ENCODE measurements around the gene TRMU.

The TRMU gene

DNA sequence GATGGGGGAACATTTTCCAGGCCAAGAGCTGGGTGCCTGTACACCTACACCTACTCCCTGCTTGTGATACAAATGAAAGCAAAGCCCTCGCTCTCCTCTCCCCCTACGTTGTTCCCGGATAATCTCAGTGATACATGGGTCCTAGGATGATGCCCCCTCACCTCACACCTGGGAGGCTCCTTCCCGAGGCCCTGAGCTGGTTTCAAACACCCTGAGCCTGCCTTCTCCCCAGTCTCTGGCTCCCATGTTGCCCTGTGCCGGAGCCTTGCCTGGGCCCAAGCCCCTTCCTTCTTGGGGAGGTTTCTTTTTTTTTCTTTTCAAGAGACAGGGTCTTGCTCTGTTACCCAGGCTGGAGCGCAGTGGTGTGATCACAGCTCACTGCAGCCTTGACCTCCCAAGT, 23.3 kb downstream of the TRMU start:
- DNase-seq = no peak

DNA sequence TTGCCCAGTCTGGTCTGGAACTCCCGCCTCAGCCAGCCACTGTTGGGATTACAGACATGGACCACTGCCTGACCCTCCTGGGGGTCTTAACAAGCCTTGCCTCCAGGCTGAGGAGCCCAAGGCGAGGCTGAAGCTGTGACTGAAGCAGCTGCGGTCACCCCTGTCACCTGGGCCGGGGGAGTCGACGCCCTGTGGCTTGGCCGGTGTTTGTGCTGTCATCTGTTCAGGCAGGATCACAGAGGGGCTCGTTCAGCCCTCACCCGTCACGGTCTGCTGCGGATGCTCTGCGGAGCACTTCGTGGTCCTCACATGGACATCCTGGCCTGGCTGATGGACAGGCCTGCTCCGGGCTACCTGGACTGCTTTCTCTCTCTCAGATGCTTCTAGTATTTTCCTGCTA, 23.8 kb downstream of the TRMU start:
- no peak for DNase-seq

DNA sequence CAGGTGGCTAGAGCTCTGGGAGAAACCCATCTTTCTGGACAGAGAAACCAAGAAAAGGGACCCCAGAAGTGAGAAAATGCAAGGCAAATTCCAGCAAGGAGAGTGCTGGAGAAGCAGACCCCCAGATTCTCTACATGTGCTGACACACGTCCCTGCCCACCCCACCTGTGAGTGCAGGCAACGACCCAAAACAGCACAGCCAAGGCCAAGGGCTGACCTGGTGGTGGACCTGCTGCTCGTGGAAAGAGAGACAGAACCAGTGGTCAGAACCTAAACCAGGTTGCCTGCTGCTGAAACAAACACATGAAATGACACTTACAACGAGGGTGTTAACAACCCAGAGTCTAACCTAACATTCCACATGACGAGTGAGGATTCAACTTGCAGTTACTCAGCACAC, 24.6 kb downstream of the TRMU start:
- DNase-seq = no peak

DNA sequence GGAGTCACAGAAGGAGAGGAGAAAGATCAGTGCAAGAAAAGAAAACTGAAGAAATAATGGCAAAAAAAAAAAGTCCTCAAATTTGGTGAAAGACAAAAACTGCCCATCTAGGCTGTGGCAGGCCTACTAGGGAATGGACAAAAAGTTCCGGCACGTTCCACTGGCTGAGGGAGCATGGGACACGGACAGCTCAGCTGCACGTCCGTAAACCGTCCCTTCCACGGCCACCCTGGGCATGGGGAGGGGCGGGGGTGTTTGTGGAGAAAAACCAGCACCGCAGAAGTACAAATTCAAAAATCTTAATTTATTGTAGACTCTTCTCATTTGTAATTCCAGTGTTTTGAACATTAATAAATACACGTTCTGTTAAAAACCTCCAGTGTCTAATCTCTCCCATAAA, 25.4 kb downstream of the TRMU start:
- DNase-seq = no peak

DNA sequence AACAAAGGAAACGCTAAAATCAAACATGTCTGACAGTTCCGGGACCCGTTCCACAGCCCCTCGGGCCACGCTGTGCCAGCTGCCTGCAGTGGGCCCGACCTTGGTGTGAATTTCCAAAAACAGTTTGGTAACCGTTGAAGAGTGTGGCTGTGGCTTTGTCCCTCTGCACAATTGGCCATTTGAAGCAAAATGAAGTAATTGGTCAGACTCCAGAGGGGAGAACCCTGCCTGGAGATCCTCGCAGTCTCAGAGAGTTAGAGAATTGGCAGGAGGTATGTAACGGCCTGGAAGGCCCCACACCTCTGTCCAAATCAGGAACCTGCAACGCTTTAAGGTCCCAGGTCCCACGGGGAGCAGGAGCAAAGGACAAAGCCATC, 26.3 kb downstream of the TRMU start:
- no peak for DNase-seq

DNA sequence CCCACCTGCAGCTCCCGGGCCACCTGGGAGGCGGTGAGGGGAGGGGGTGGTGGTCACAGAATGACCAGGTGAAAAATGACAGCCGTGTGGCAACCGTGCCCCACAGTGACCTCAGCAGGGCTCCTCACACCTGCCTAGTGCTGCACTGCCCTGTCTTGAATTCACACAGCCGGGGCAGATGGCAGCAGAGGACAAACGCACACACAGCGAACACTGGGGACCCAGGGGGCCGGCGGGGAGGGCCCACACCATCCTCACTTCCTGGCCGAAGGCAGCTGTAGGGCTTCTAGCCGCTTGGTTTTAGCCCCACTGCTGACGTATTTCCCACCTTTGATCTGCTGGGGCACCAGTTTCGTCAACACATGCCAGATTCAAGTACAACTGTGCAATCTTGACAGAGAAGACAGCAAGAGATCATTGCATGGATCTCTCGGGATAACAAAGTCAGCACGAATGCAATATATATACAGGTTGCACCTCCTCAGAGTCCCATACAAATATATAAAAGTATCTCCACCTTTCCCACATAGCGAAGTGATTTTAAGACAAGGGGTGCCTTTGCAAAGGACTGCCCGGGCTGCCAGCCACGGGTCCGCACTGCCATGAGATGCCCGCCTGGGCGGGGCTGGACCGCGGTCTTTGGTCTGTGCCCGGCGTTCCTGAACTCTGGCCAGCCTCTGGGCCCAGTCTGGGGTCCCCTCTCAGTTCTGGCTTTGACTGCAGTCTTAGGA, 26.9 kb downstream of the TRMU start:
- no peak for DNase-seq

DNA sequence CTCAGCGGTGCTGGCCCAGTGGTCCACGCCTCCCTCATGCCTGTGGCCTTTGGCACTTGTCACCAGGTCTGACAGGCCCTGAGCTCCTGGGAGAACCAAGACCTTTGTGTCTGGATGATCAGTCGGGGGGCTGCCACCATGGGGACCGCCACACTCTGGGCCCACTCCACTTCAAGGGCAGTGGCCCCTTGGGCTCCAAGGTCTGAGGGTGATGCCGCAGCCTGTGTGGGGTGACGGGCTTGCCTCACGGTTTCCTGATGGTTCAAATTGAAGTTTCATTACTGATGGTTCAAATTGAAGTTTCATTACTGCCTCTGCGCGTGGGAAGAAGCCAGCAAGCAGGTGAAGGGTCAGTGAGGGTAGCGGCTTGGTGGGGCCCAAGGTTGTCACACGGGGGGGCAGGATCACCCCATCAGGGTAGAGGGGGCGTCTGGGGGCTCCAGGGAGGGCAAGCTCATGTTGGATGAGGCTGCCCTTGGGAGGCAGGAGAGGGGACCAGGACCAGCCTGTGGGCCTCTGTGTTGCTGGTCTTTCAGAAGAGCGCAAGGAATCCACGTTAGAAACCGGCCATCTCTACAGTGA, 27.5 kb downstream of the TRMU start:
- no peak for DNase-seq

DNA sequence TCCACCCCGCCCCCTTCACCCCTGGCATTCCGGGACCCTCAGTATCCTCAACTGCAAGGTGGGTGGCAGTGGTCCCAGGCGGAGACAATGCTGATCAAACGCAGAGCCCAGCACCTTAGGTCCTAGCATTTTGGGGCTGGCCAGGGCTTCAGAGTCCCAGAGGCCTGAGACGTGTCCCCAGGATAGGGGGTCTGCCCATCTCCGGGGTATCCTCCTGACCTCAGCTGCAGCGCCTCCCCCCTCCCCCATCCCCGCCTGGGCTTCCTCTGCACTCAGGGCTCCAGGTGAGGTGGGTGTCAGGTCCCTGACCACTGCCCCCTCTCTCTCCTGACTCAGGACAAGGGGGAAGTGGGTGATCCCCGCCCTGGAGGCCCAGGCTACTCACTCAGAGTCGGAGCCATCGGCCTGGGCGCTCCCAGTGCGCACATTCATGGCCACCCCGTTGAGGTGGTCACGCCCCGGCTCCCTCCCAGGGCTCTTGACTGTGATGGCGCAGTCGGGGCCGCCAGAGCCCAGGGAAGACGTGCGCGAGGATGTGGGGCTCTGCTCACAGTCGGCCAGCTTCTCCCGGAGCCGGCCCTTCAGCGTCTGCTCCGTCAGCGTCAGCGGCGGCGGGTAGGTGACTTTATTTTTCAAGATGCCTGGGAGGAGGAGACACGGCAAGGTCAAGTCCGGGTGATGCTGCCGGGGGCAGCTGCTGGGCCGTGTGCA, 28.3 kb downstream of the TRMU start:
- no peak for DNase-seq

DNA sequence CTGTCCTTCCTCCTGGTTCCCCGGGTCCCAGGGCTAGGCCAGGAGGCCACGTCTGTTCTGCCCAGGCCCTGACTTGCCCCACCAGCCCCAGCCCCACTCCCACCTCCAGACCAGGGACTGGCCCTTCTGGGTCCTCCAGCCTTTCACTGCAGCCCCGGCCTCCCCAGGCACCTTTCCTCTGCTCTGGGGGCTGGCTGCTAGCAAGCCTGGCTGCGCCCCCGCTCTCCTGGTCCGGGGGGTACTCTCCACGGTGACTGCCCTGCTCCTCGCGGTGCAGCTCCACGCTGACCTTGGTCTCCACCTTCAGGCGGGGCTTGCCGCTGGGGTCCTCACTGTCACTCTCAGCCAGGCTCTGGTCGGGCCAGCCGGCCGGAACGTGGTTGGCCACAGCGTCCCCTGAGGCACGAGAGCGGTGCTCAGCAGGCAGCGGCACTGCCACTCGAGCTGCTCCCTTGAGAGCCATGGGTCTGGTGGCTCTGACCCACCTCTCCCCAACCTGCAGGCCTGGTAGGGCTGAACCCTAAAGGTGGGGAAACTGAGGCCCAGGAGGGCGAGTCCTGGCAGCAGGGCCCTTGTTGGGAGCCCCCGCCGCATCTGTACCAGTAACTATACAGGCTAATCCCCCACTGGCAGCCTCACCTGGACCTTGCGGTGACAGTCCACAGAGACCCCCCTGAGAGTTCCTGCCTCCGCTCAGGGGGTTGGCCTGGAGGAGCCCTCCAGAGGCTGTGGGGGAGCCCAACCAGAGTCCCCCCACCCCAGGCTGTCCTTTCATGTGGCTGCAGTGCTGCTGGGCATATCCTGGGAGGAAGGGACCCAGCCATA, 29.0 kb downstream of the TRMU start:
- no peak for DNase-seq

DNA sequence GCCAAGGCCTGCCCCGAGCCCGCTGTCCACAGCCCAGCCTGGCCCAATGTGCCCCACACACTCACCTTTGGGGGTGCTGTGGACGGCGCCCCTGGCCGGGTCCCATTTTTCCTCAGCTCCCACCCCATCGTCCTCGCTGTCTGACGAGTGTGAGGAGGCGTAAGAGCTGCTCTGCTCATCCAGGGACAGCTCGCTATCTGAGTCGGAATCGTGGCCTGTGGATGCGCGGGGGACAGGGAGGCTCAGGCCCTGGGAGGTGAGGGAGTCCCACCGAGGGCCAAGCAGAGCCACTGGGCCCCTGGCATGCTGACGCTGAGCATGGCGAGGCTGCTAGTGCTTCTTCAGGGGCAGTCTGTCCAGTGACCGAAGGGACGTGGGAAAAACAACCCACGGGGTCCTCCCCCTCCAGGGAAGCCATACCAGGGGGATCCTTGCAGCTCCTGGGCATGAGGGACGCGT, 29.7 kb downstream of the TRMU start:
- no peak for DNase-seq

DNA sequence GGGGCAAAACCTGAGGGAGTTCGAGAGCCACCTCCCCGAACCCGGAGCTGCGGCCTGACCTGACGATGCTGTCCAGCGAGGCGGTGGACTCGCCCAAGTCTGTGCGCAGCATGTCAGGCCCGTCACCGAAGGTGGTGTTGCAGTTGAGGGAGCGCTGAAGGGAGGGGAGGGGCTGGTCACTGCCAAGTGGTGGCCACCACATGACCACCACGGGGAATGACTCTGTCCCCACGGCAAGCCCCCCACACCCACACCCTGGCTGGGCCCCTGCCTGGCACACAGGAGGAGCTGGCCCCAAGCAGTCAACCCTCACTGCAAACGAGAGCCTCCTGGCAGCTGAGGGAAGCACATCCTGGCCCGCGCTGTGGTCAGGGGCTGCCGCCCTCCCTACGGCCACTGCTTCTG, 30.8 kb downstream of the TRMU start:
- no peak for DNase-seq

DNA sequence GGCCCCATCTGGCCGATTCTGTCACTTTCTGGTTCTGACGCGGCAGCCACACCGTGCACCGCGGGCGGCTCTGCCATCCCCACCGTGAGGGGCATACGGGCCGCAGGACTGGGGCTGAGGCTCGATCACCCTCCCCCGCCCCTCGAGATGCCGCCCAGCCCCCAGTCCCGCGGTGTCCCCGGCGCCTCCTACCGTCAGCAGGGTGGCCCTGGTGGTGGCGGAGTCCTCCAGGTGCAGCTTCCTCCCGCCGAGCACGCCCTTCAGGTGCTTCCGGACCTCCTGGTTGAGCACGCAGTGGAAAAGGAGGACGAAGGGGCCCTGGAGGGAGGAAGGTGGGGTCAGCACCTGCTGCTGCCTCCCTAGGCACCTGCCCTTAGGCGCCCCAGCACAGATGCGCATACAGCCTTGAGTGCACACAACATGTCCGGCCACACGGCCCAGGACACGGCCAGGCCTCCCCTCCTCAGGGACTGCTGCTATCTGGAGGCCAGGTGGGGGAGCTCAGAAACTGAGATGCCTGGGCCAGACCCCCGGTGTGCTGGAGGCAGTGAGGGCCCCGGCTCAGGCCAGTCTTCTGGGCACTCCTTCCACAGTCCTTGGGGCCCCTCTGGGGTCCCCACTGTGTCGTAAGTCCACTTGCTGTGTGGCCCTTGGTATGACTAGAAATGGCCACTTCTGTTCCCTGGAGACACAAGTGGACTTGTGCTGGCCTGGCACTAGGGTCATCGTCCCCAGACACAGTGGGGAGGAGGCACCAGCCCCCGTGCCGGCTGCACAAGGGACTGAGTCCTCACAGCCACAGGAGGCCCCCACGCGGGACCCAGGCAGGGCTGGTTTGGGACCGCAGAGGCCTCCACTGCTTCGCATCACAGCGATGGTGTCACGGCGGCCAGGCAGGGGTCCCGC, 31.5 kb downstream of the TRMU start:
- DNase-seq = peak in 1 of 2 donors; percentile 24

DNA sequence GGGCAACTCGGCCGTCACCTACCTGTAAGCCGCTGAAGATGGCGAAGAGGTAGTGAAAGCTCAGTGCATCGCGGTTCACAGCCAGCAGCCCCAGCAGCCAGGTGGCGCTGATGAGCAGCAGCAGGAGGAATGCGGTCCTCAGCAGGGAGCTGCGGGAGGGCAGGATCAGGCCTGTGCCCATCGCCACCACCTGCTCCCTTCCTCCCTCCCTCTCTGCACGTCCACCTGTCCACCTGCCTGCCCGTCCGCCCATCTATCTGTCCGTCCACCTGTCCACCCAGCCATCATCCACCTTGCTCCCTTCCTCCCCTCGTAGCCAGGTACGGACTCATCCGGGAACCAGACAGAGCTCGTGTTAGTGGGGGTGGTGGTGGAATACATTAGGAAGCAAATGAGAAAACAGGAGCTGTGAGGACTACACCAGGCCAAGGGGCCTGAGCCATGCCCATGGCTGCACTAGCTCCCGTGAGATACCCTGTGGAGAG, 32.2 kb downstream of the TRMU start:
- peak; percentile 57 to 65 for DNase-seq

DNA sequence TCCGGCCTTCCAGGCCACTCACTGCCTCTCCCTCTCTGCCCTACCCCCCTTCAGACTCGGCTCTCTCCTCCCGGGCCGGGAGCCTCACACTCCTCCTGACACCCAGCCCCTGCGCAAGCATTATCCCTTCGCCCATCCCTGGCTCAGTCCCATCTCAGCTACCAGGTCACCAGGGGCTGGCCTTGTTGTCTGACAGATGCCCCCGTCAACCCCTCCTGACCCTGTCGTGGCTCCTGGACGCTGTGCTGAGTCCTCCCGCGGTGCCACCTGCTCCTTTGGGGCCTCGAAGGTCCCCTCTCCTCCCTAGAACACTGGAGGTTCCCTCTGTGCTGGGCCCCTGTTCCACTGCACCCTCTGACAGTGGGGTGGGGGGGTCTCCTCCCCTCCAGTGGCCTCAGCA, 32.9 kb downstream of the TRMU start:
- DNase-seq = no peak

DNA sequence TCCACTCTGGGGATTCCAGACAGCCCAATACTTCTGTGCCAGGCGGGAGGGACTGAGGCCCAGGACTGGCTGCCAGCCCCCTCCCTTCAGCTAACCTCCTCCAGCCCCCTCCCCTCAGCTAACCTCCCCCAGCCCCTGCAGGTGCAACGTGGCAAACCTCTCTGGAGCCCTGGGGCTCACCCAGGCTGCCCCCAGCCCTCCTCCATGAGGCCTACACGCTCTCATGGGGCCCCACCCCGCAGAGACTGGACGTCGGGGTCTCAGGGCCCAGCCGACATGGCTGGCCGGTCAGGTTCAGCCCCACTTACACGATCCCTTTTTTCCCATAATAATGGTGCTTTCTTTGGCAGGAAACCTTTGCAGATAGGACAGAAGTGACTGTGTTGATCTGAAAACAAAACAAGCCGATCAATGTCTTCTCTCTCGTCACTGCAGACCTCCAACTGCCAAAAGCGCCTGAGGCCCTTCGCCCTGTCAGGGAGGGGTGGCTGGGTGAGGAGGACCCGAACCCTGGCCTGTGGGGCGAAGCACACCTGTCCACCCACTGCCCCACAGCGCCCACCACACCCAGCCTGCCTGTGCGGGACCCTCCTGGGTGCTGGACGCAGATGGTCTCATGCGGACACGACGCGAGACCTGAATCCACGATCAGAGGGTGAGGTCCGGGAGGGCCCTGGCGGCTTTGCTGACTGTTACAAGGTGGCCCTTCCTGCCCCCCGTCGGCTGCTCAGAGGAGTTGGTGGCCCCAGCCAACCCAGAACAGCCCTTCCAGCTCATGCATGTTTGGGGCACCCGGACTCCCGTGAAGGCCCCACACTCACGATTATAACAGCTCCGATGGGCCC, 33.6 kb downstream of the TRMU start:
- DNase-seq = no peak

DNA sequence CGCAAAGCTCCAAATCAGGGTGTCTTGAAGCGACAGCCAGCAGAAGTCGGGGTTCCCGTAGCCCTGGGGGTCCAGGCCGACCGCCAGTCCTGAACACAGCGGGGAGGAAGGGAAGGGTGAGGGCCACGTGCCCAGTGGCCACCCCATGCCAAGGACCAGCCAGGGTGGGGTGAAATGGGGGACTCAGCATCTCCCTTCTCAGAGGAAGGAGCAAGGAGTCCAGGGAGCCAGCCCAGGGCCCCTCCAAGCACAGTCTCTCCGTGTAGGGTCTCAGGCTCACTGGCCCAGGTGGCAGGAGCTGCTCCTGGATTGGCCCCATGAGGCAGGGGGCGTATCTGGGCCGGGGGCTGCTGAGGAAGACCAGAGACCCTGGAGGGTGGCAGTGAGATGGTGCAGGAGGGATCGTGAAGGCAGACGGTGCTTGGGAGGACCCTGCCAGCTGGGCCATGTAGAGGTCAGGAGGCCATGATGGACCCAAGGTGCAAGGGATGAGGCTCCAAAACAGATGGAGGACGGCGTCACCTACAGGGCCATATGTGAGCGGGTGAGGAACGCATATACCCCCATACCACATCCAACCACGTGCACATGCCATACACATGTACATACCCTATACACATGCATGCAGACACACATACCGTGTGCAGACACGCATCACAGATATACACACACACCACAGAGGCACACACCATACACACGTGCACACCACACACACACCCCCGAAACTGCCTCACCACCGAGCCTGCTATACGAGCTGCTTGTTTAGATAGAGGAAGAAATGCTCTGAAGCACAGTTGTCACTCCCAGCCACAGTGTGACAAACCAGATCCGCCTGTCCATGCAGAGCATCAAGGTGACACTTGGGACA, 34.4 kb downstream of the TRMU start:
- DNase-seq = no peak

DNA sequence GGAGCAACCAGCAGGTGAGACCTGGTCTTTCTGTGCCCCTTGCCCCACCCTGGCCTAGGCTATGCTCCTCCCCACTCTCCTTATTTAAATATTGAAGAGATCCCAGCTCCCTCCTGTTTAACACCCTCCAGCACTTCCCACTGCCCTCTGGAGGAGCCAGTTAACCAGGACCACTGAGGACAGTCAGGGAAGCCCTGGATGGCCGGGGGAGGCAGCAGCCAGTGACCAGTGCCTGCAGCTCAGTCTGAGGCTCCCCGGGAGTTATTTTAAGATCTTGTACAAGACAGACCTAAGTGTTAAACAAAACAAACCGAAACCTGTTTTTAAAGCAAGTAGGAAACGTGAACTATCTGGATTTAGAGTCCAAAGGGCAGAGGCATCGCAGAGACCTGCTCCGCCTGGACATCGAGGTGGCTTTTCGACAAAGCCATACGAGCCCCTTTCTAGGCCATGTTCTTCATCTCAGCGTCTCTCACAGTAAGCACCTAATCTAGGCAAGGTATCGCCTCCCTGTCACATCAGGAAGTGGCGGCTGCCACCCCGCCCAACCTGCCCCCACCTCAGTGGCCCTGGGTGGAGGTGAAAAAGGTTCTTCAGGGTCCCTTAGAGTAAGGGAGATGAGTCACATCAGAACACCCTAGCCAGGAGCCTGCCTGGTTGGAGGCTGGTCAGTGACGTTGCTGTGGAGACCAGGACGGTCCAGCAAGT, 35.2 kb downstream of the TRMU start:
- peak in 1 of 2 donors; percentile 15 for DNase-seq

DNA sequence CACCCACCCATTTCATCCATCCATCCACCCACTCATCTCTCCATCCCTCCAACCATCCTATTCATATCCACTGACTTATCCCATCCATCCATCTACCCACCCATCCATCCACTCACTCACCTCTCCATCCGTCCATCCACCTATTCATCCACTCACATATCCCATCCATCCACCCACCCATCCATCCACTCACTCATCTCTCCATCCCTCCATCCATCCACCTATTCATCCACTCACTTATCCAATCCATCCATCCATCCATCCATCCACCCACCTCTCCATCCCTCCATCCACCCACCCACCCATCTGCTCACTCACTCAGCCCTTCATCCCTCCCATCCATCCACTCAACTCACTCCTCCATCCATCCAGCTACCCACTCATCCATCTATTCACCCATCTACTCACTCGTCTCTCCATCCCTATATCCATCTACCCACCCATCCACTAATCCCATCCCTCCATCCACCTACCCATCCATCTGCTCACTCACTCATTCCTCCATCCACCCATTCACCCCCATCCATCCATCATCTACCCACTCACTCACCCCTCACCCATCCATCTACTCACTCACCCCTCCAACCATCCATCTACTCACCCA, 36.2 kb downstream of the TRMU start:
- no peak for DNase-seq

DNA sequence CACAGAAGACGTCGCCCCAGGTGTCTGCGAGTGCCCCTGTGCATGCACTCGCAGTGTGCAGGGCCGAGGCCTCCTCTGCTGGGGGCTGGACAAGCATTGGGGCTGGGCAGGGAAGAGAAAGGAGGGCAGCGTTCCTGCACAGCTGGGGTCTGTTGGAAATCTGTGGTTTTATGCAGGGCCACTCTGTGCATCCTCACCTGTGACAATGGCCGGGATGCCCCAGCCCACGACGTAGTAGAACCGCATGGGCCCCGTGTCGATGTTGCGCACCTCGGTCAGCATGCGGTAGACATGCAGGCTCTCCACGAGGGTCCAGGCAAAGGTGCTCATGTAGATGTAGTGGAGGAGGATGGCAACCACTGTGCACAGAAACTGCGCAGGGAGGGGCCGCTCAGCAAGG, 37.2 kb downstream of the TRMU start:
- no peak for DNase-seq

Data from activated CD4-positive, alpha-beta T cell treated with anti-CD3 and anti-CD28 coated beads for 4 hours (primary cell).